HG03064 (cell line): ENCODE measurements around the gene RNF114.
"Not testable (repeated sequence)": the region's sequence is repeated elsewhere in the genome, so short reads cannot be mapped to it uniquely, and the experiment has no call there.

Source experiments
- ATAC-seq: cut with Tn5 transposase; IDR thresholded peaks from one replicate; pipeline ENCODE4 v1.9.1; 2021; ENCODE audit warnings: low read depth; ENCODE audit not compliant: unreplicated experiment

The RNF114 gene

DNA sequence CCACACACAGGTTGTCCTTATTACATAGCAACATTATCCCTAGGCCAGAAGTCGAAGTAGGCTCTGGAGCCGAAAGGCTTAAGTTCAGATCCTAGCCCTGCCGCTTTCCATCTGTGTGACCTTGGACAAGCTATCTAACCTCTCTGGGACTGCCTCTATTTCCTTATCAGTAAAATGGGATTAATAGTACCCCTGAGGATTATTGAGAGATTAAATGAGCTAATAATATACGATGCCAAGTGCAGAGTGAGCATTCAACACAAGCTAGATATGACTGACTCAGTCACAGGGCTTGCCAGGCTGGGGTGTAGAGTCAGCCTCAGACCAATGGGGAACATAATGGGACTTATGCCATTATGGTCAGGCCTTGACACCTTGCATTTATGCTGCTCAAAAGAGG is 11.9 kb upstream of the RNF114 start:
- no peak for ATAC-seq

DNA sequence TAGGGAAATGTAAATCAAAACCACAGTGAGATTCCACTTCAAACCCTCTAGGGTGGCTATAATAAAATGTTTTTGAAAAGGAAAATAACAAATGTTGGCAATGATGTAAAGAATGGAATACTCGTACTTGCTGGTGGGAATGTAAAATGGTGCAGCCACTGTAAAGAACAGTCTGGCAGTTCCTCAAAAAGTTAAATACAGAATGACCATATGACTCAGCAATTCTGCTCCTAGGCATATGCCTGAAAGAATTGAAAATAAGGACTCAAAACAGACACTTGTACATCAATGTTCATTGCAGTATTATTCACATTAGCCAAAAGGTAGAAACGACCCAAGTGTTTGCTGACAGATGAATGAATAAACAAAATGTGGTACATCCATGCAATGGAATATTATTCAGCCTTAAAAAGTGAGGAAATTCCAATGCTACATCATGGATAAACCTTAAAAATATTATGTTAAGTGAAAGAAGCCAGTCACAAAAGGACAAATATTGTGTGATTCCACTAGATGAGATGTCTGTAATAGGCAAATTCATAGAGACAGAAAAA is 10.2 kb upstream of the RNF114 start:
- no peak for ATAC-seq

DNA sequence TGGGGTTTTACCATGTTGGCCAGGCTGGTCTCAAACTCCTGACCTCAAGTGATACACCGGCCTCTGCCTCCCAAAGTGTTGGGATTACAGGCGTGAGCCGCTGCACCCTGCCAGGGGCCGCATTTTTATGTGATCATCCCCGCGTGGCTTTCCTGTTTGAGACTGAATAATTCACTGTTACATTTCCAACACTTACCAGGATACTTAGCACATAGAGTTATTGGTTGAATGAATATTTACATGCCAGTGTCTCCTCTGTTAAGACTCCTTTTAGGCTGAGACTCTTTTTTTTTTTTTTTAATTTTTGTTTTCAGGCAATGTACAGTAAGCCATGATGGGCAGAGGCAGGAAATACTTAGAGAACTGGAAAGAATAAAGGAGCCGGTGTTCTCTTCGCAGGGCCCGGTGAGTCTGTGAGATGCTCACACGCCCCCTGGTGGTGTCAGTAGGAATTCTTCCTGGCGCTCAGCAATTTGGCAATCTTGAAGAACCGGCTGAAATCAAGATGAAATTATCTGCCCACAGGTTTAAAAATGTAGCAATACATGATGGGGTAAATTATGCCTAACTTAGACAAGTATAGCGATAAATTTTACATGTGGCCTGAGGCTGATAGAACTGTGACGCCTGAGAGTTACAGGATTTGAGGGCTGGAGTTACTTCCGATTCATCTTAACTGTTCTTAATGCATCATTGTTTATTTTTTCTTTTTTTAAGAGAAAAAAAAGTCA is 7.6 kb upstream of the RNF114 start:
- ATAC-seq = no peak

DNA sequence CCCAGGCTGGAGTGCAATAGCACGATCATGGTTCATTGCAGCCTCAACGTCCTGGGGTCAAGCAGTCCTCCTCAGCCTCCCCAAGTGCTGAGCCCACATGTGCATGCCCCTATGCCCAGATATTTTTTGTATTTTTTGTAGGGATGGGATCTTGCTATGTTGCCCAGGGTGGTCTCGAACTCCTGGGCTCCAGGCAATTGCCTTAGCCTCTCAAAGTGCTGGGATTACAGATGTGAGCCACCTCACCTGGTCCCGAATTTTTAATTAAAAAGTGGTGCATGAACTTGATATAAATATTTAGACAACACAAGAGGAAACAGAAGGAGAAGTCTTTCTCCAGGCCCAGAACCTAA is 7.1 kb upstream of the RNF114 start:
- no peak for ATAC-seq

DNA sequence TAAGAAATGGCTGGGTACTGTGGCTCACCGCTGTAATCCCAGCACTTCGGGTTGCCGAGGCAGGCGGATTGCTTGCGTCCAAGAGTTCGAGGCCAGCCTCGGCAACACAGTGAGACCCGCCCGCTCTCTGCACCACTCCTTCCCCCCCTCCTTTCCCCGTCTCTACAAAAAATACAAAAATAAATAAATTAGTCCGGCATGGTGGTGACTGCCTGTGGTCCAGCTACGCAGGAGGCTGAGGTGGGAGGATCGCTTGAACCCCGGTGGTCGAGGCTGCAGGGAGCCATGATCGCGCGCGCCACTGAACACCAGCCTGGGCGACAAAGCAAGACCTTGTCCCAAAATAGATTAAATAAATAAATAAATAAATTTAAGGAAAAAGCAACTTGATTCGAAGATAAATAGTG is 448 bp upstream of the RNF114 start:
- no peak for ATAC-seq

DNA sequence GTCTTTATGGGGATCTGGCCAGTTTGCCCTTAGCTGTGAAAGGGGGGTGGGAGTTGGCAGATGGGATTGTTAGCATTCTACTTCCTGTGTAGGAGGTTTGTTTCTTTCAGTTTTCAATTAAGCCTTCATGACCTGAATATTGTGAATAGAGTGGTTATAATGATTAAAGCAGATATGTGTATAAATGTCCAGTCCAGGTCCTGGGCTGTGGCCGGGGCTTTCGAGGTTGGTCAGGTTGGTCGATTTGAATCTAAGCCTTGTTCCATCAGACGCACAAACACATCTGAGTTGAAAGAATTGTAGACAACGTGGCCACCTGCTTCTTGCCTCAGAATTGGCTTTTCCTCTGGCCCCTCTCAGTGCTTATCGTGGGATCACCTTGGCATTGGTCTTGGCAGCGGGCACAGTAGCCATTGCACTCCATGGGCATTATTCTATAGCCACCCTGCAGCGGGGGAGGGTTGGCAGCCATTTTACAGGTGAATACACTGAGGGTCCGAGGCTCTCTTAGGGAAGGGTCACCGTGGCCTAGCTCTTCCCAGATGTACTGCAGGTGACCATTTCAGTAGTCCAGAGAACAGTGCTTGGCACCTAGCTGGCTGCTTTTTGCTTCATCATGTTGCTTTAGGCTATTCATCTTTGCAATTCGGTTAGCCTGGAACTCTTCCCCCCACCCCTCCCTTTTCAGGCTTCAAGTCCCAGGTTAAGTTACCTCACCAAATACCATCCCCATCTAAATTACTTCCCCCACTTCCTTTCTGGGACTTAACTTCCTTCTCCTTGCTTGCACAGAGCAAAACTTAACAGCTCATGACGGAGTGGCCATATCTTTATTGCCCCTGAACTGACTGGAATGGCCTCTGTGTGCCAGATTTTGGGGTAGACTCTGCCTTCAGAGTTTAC is 1.1 kb downstream of the RNF114 start:
- peak; percentile 13 for ATAC-seq

DNA sequence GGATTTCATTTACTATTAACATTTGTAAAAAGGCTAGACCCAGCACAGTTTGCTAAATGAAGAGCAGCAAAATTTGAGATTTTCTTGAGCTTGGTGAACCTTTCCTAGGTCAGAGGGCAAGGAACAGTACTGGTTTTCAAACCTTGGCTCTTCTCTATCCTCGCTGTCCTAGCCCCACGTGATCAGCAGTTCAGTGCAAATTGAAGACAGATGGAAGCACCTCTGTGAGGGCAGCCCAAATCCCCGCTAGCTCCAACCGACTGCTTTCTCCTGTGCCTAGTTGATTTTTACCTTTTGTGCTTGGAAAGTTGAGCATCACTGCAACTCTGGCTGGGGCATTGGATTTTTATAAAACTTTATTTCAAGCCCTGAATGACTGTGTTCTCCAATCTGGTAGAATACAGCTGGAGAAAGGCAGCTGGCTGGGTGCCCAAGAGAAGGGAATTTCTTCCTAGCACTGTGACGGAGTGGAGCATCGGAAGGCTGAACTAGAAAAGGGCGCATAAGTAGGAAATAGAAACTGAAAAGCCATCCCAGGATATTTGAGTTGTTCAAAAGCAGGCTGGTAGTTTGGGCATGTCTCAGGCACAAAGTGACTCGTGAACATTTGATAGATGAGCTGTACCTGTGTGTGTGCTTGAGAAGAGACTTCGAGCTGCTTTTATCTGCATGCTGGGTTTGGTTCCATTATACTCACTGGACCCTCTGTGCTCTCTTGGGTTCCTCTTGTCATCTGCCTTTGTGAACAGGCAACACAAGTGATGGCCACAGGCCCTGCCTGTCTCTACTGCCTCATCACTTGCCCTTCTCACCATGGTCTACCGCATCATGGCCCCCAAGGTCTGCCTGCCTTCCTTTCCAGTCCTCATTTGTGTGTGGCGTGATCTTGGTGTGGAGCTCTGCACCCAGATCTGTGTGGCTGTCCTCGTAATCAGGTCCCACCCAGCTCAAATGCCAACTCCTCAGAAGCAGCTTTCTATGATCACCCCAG is 2.3 kb downstream of the RNF114 start:
- ATAC-seq = no peak

DNA sequence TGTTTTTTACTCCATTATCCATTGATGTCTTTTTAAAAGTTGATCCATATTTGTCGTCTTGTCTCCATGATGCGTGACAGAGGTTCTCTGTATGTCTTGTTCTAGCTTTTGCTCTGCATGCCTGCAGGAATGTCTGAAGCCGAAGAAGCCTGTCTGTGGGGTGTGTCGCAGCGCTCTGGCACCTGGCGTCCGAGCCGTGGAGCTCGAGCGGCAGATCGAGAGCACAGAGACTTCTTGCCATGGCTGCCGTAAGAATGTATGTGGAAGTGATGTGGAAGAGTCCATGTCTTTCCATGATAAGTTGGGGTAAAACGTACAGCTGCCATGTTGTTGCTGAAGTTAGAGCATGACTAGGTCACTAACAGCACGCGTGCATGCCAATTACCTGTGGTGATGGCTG is 5.3 kb downstream of the RNF114 start:
- no peak for ATAC-seq

DNA sequence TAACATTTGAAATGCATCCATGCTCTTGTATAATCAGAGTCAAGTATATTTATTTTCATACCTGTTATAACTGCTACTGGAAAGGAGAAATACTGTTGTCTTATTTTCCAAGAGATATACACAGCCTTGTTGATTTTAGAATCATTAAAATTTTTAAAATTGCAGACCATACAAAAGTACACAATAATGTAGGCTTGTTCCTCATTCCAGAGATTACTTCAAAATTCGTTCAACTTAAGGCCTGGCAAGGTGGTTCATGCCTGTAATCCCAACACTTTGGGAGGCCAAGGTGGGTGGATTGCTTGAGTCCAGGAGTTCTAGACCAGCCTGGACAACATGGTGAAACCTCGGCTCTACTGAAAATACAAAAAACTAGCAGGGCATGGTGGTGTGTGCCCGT is 6.1 kb downstream of the RNF114 start:
- no peak for ATAC-seq

DNA sequence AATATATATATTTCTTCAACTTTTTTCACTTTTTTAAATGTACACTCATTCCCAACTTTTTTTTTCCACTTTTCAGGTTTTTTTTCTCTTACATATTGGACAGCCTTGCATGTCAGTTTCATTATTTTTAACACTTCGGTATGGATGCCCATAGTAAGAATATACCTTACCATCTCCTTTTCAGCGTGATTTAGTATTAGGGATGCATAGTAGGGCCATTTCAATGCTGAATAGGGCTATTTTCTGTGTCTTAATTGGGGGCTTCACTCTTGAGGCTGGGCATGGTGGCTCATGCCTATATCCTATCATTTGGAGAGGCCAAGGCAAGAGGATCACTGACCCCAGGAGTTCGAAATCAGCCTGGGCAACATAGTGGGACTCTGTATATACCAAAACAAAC is 6.7 kb downstream of the RNF114 start:
- no peak for ATAC-seq

DNA sequence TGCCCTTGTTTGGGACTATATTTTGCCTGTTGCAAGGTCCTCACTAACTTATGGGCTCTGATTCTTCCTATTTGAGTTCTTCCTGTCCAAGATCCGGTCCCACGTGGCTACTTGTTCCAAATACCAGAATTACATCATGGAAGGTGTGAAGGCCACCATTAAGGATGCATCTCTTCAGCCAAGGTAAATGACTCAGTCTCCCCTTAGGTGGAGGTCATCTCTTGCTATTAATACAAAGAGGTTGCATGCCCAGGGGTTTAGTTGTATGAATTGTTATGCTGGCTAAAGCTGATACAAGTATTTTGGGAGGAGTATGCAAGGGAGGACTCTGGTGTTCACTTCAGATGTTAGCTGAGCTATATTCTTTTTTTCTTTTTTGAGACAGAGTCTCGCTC is 9.1 kb downstream of the RNF114 start:
- no peak for ATAC-seq

DNA sequence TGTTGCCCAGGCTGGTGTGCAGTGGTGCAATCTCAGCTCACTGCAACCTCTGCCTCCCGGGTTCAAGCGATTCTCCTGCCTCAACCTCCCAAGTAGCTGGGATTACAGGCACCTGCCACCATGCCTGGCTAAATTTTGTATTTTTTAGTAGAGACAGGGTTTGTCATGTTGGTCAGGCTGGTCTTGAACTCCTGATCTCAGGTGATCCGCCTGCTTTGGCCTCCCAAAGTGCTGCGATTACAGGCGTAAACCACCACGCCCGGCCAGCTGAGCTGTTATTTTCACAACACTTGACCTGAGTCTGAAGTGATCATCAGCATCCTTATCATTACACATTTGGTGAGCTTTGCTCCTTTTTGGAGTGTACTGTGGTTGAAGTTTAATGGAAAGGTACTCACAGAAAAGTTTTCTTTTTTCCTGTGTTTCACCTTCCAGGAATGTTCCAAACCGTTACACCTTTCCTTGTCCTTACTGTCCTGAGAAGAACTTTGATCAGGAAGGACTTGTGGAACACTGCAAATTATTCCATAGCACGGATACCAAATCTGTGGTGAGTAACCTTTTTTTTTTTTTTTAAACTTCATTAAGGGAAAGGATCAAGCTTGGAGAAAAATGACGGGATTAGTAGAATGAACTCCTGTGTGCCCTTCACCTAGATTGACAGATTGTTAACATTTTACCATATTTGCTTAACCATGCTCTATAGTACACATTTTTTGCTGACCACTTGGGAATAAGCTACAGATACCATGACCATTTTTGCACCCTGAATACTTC is 9.7 kb downstream of the RNF114 start:
- no peak for ATAC-seq

DNA sequence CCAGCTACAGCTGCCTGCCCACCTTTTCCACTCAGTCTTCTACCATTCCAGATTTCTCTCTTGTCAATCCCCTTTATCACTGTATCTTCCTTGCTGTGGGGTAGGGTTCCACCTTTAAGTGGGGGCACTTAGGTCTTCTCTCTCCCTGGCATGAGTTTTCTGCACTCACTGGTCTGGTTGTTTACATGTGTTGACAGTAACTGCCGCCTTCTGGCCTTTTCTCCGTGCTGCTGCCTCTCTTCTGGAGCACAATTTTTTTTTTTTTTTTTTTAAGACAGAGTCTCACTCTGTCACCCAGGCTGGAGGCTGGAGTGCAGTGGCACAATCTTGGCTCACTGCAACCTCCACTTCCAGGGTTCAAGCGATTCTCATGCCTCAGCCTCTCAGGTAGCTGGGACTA is 12.0 kb downstream of the RNF114 start:
- no peak for ATAC-seq

DNA sequence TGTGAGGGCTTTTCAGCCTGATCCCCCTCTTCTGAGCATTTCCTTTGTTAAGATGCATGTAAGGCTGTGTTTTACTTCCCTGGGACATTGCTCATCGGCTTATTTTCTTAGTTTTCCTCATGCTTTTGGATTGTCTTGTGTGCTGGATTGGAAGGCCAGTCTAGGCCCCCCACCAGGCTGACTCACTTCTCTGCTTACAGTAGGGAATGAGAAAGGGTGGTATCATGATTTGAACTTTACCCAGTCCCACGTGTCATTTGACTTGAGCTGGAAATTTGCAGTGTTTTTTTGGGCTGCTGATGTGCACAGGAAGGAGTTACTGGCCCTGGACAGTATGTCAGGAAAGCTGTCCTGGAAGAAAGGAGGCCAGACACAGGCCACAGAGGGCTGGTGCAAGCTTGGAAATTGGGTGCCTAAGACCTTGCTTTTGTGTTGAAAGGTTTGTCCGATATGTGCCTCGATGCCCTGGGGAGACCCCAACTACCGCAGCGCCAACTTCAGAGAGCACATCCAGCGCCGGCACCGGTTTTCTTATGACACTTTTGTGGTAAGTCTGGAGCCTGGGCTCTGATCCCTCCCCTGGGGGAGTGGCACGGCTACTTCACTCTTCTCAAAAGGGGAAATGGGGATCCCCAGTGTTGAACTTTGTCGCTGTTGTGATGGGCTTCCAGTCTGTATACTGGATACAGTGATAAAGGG is 12.8 kb downstream of the RNF114 start:
- ATAC-seq = no peak

DNA sequence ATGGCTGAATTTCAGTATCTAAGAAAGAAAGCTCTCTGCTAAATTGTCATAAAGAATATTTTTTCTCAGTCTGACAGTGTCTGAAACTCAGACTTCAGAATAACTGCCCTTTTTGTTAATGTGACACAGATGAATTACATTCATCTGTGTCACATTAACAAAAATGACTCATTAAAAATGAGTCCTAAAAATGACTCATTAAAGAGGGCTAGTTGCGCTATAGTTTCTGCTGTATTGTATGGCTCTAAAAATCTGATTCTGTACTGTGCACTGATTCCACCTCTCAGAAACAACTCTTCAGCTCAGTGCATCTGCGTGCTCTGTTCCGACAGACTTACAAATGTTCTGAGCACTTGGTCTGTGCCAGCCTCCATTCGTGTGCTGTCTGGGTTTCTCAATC is 15.0 kb downstream of the RNF114 start:
- no peak for ATAC-seq

DNA sequence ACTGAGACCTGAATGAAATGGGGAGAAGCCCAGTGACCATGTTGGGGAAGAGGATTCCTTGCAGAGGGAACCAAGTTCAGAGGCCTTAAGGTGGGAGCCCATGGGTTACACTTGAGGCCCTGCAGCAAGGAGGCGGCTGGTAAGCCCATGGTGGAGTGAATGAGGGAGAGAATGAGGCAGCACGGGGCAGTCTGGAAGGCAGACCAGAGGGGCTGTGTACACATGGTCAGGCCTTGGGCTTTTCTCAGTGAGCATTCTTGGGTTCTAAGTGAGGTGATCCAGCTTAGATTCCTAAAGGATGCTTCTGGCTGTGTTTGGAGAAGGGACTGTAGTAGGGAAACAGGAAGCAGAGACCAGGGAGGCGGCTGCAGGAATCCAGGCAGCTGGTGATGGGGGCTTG is 19.0 kb downstream of the RNF114 start:
- ATAC-seq = no peak

DNA sequence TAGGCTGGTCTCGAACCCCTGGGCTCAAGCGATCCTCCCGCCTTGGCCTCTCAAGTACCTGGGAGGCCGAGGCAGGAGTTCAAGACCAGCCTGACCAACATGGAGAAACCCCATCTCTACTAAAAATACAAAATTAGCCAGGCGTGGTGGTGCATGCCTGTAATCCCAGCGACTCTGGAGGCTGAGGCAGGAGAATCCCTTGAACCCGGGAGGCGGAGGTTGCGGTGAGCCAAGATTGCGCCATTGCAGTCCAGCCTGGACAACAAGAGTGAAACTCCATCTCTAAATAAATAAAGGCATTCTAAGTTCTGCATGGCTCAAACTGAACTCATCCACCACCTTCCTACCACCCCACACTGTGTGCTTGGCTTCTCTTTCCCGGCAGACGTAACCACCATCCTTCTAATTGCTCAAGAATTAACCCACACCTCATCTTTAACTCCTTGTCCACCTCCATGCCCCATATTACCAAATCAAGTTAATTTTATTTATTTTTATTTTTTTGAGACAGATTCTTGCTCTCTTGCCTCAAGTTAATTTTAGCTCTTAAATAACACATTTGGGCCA is 19.7 kb downstream of the RNF114 start:
- not testable (repeated sequence) for ATAC-seq

DNA sequence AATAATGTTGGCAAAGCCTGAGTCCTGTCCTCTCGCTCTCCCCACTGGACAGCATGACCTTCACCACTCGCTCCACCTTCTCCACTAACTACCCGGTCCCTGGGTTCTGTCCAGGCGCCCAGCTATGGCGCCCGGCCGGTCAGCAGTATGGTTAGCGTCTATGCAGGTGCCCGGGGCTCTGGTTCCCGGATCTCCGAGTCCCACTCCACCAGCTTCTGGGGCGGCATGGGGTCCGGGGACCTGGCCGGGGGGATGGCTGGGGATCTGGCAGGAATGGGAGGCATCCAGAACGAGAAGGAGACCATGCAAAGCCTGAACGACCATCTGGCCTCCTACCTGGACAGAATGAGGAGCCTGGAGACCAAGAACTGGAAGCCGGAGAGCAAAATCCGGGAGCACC is 20.5 kb downstream of the RNF114 start:
- no peak for ATAC-seq
